Lower leg skin (tissue), 4 donors: ENCODE measurements around the gene THOP1. TPM values are rescaled to one million over a fixed set of nuclear protein-coding genes. Genes with fewer than 3 reads are reported as not detected.
A peak's percentile ranks its signal among the peaks of the same experiment; 100 is the strongest.
"Not testable (repeated sequence)": the region's sequence is repeated elsewhere in the genome, so short reads cannot be mapped to it uniquely, and the experiment has no call there.

Experiments used
- DNase-seq, 2 donors: peaks; one replicate each; pipeline ENCODE4 v3.0.0-alpha.2; 2019; ENCODE audit warnings: low spot score in 2 of 2
- H3K4me3 ChIP-seq: fragments of 200-600 bp; sonication (generic); 2 replicates; pipeline ENCODE4 v1.5.1; 2017; ENCODE audit warnings: mild to moderate bottlenecking, low read depth; ENCODE audit not compliant: poor library complexity, severe bottlenecking
- POLR2A ChIP-seq, 2 donors: fragments of 450-650 bp; IDR thresholded peaks; one replicate each; pipeline ENCODE4 v1.6.1; 2016 to 2017; ENCODE audit warnings: antibody characterized with exemption in 2 of 2, mild to moderate bottlenecking in 1 of 2, moderate library complexity in 1 of 2
- WGBS, 2 donors: methylation state at CpG; one replicate each; pipeline ENCODE4 v1.1.5; 2018; 5-methylcytosine and 5-hydroxymethylcytosine counted together
- intact Hi-C: fragments of 100-400 bp; cut with DNase I; formaldehyde crosslinking; loops from one replicate; pipeline ENCODE4 v1.15.0; 2023; ENCODE audit warnings: low total_unique reads
- total RNA-seq, 4 donors: library from RNA; depleted of rRNA; stranded (reverse); fragments of >200 nt; gene quantifications; one replicate each; pipeline ENCODE4 v1.1.0, GENCODE V29; 2016
- TF ChIP-seq, protein P1 (sequence below), 3 donors: fragments of 450-650 bp; IDR thresholded peaks; one replicate each; pipeline ENCODE4 v1.5.1; 2016; ENCODE audit warnings: antibody characterized with exemption in 3 of 3, mild to moderate bottlenecking in 3 of 3, moderate library complexity in 2 of 3

The THOP1 gene
- total RNA-seq, 4 donors from 2014 or later, result 35.9 to 56.5 (median 43.7) TPM

DNA sequence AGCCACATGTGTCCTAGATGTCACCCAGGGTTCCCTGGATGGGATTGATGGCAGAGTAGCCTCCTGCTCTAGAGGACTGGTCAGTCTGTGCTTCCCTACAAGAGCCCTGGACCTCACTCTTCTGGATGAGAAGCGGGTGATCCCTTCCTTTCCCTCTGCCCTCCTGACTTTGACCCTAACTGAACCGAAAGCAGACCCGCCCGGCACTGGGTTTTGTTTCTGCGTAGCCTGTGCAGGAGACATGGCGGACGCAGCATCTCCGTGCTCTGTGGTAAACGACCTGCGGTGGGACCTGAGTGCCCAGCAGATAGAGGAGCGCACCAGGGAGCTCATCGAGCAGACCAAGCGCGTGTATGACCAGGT lies 4.9 kb downstream of the THOP1 start:
- DNase-seq, result no peak
- no peak overlapping the region for H3K4me3 ChIP-seq
- TF ChIP-seq, protein P1, sequence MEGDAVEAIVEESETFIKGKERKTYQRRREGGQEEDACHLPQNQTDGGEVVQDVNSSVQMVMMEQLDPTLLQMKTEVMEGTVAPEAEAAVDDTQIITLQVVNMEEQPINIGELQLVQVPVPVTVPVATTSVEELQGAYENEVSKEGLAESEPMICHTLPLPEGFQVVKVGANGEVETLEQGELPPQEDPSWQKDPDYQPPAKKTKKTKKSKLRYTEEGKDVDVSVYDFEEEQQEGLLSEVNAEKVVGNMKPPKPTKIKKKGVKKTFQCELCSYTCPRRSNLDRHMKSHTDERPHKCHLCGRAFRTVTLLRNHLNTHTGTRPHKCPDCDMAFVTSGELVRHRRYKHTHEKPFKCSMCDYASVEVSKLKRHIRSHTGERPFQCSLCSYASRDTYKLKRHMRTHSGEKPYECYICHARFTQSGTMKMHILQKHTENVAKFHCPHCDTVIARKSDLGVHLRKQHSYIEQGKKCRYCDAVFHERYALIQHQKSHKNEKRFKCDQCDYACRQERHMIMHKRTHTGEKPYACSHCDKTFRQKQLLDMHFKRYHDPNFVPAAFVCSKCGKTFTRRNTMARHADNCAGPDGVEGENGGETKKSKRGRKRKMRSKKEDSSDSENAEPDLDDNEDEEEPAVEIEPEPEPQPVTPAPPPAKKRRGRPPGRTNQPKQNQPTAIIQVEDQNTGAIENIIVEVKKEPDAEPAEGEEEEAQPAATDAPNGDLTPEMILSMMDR (IDR thresholded peaks at IDR 0.05), result no peak
- TF ChIP-seq POLR2A (IDR thresholded peaks at IDR 0.05), result no peak
- WGBS, 2 donors, result 92 to 94% methylated on average over 9 to 14 of the region's 14 CpGs
- intact Hi-C loops, result no loop called here

DNA sequence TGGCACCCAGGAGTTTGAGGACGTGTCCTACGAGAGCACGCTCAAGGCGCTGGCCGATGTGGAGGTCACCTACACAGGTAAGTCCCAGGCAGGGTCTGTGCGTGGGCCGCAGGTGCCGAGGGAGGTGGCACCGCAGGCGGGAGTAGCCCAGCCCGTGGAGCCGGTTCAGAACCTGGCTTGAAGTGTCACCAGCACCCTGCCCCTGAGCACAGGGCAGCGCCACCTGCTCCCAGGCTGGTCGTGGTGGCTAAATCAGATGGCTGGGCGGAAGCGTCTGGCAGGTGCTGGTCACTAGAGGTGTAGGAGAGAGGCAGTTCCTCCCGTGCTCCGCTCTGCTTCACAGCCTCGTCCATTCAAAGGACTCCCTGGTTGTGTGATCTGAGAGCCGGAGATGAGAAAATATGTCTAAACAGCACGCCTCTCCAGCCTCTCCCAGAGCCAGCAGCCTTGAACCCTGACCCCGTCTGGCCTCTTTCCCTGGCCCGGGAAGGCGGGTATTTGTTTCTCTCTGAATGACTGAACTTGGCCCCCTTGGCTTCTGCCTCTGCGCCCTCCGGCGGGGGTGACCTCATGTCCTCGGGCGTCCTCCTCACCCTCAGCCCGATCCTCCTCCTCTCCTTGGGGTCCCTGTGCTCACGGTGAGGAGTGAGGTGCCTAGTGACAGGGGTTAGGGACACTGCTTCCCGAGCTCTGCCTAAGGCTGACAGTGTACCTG lies 5.4 kb downstream of the THOP1 start:
- H3K4me3 ChIP-seq, result no peak overlapping the region
- TF ChIP-seq, protein P1 (IDR thresholded peaks at IDR 0.05), result peak in 1 of 3 donors; percentile 88
- no peak for TF ChIP-seq POLR2A (IDR thresholded peaks at IDR 0.05)
- DNase-seq, result no peak
- 92 to 95% methylated on average over 28 to 32 of the region's 32 CpGs for WGBS, 2 donors
- intact Hi-C loops, result no loop called here

DNA sequence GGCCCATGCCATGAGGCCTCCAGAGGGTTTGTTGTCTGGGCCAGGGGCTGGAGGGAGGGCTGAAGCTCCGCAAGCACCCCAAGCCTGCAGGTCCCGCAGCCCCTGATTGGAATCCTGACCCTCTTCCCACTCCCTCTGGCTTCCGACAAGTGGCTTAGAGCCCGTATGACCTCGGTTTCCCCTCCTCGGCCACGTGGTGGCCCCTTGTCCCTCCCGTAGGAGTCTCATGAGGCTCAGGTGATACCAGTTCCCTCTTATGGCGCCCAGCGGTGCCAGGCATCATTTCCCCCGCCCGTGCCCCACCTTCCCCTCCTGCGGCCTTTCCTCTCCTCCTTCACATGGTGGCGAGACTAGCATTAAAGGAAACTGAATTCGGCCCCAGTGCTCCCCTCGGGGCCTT lies 6.1 kb downstream of the THOP1 start:
- intact Hi-C loops, result no loop called here
- no peak overlapping the region for H3K4me3 ChIP-seq
- DNase-seq, result no peak
- WGBS, 2 donors, result 93 to 94% methylated on average over 16 of the region's 16 CpGs
- TF ChIP-seq POLR2A (IDR thresholded peaks at IDR 0.05), result no peak
- TF ChIP-seq, protein P1 (IDR thresholded peaks at IDR 0.05), result no peak

DNA sequence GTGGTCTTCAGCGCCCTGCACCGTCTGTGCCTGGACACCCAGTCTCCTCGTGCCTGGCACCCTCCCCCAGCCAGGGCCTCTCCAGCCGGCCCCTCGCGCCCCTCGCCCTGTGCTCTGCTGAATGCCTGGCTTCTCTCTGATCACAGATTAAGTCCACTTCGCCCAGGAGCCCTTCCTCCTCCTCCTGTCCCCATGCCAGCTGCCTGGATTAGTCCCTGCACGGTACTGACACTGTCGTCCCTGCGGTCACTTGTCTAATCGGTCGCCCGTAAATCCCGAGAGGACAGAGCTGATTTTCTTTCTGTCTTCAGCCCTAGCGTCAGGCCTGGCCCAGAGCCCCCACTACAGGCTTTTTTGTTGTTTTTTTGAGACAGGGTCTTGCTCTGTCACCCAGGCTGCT lies 6.6 kb downstream of the THOP1 start:
- intact Hi-C loops, result no loop called here
- TF ChIP-seq POLR2A (IDR thresholded peaks at IDR 0.05), result no peak
- 87% methylated on average over 16 of the region's 16 CpGs for WGBS, 2 donors
- H3K4me3 ChIP-seq, result no peak overlapping the region
- no peak for DNase-seq

DNA sequence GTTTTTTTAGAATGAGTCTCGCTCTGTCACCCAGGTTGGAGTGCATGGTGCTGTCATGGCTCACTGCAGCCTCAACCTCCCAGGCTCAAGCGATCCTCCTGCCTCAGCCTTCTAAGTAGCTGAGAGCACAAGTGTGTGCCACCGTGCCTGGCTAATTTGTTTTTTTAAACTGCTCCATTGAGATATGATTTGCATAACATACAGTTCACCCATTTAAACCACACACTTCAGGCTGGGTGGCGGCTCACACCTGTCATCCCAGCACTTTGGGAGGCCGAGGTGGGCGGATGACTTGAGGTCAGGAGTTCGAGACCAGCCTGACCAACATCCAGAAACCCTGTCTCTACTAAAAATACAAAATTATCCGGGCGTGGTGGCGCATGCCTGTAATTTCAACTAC lies 7.4 kb downstream of the THOP1 start:
- intact Hi-C loops, DNase-seq: not testable (repeated sequence)
- WGBS, 2 donors, result 96 to 98% methylated on average over 10 of the region's 10 CpGs

GRCh38 chr19:2793126-2793525 lies 7.8 kb downstream of the THOP1 start:
- intact Hi-C loops, result no loop called here
- no peak overlapping the region for H3K4me3 ChIP-seq
- WGBS, 2 donors, result 94 to 96% methylated on average over 7 of the region's 7 CpGs
- TF ChIP-seq, protein P1 (IDR thresholded peaks at IDR 0.05), result no peak
- no peak for TF ChIP-seq POLR2A (IDR thresholded peaks at IDR 0.05)
- no peak for DNase-seq

More for the DNA sequence above, 7.4 kb downstream of the THOP1 start:
- not testable (repeated sequence) for H3K4me3 ChIP-seq

GRCh38 chr19:2793577-2793976 lies 8.3 kb downstream of the THOP1 start:
- no peak overlapping the region for H3K4me3 ChIP-seq
- 93 to 96% methylated on average over 12 of the region's 12 CpGs for WGBS, 2 donors
- intact Hi-C loops, result no loop called here
- no peak for TF ChIP-seq POLR2A (IDR thresholded peaks at IDR 0.05)
- DNase-seq, result no peak
